ENCODE data around the gene RAD51AP1. TPM values are rescaled to one million over a fixed set of nuclear protein-coding genes. Genes with fewer than 3 reads are reported as not detected.

Gene RAD51AP1
- polyA plus RNA-seq, 1 of the 3 experiments (the other 2 are of a cell fraction), result 6.0 TPM

DNA sequence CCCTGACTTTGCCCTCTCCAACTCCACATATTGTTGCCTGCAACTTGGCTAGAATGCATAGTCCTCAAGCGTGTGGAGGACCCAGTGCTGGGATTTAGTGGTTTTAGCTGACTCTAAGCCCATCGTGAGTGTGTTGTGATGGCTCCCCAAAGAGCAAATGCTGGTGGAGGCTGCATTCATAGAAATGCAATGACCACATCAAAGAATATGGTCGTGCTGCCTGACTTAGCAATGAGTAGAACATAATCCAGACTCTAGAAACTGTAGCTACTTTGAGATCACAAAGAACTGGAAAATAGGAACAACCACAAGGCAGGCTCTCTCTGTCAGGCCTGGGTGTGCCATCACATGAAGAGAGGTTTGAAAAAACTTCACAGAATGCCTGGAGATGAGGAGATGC, 24.6 kb downstream of the RAD51AP1 start (continued):
- TF ChIP-seq, protein P1, sequence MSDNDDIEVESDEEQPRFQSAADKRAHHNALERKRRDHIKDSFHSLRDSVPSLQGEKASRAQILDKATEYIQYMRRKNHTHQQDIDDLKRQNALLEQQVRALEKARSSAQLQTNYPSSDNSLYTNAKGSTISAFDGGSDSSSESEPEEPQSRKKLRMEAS (IDR thresholded peaks at IDR 0.05; ENCODE audit: low read depth), result no peak

DNA sequence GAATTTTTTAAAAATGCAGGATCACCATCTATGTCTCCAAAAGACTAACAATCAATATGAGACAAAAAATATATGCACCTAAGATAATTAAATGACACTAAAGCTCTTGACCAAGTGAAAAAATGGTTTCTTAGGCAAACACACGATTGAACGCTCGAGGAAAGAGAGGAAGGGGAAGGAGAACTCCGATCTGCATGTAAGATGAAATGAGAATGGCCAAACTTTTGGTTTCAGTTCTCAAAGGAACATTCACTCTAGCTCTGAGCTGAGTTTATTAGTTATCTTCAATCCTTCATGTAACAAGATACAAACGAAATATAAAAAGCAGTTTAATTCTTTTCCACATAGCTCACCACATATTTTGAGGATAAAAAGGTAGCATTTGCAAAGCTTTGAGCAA, 26.1 kb downstream of the RAD51AP1 start:
- H3K4me2 ChIP-seq, result no peak overlapping the region
- H3K27me3 ChIP-seq (ENCODE audit: insufficient read depth), result no peaks in the 10 kb centered on the region
- no peaks in the 10 kb centered on the region for H3F3A ChIP-seq (replicated peaks; ENCODE audit: insufficient read depth)
- no peaks in the 10 kb centered on the region for H4K20me1 ChIP-seq (ENCODE audit: insufficient read depth)
- H3K4me1 ChIP-seq (ENCODE audit: control insufficient read depth in 1 of 2, insufficient read depth in 2 of 2, low read depth in 1 of 2, low read length in 1 of 2), result peaks cover 0 to 2% of the 10 kb centered on the region in 2 experiments; a peak in 1 of 4 replicates
- TF ChIP-seq SIN3A (IDR thresholded peaks at IDR 0.05; ENCODE audit: borderline replicate concordance, low read depth, low read length), result no peak
- TF ChIP-seq, protein P2, sequence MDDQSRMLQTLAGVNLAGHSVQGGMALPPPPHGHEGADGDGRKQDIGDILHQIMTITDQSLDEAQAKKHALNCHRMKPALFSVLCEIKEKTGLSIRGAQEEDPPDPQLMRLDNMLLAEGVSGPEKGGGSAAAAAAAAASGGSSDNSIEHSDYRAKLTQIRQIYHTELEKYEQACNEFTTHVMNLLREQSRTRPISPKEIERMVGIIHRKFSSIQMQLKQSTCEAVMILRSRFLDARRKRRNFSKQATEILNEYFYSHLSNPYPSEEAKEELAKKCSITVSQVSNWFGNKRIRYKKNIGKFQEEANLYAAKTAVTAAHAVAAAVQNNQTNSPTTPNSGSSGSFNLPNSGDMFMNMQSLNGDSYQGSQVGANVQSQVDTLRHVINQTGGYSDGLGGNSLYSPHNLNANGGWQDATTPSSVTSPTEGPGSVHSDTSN (IDR thresholded peaks at IDR 0.05), result no peak
- WGBS (ENCODE audit: low lambda C conversion rate), result 70% methylated on average over 5 of the region's 5 CpGs
- no peaks in the 10 kb centered on the region for H3K9me2 ChIP-seq
- H3K36me3 ChIP-seq (replicated peaks in 1 of 2; ENCODE audit: control insufficient read depth in 1 of 2, insufficient read depth in 2 of 2, low read length in 1 of 2), result no peaks in the 10 kb centered on the region
- no peak overlapping the region for H3K27ac ChIP-seq (ENCODE audit: low read depth in 2 of 2, low read length in 1 of 2)
- DNase-seq, result no peak
- no peak overlapping the region for H3K4me3 ChIP-seq (ENCODE audit: low read depth in 2 of 2, low read length in 1 of 2)
- no peak overlapping the region for H2AFZ ChIP-seq (ENCODE audit: low read depth)
- no peaks in the 10 kb centered on the region for H3K9me3 ChIP-seq
- no peak overlapping the region for H3K9ac ChIP-seq
- no peaks in the 10 kb centered on the region for H3K79me2 ChIP-seq (ENCODE audit: insufficient read depth)
- POLR2A ChIA-PET, result no interaction called here
- CTCF ChIA-PET, result no interaction called here

DNA sequence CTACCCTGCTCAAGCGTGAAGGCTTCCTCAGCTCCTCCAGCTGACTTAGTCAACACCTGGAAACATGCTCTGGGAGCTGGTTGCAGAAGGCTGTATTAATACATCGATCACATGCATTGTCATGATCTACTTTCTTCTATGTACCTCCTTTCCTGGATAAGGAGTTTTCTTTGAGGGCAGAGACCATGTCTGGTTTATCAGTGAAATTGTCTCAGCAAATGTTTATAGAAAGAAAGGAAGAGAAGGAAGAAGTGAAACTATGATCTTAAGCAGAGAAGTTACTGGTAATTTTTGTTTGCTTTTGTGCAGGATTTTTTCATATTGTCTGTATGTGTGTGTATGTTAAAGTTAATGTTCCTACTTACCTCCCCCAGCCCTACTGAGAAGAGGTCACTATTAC, 27.8 kb downstream of the RAD51AP1 start:
- Histone ChIP-seq H3K27ac (ENCODE audit: low read depth in 2 of 2, low read length in 1 of 2) (no peak overlapping the region), H3K9me2 (no peaks in the 10 kb centered on the region), H3K79me2 (ENCODE audit: insufficient read depth) (no peaks in the 10 kb centered on the region), H3K4me1 (ENCODE audit: control insufficient read depth in 1 of 2, insufficient read depth in 2 of 2, low read depth in 1 of 2, low read length in 1 of 2) (peaks cover 0 to 2% of the 10 kb centered on the region in 2 experiments; a peak in 1 of 4 replicates), H3F3A (replicated peaks; ENCODE audit: insufficient read depth) (no peaks in the 10 kb centered on the region), H3K4me2 (no peak overlapping the region), H2AFZ (ENCODE audit: low read depth) (no peak overlapping the region), H3K27me3 (ENCODE audit: insufficient read depth) (no peaks in the 10 kb centered on the region), H3K4me3 (ENCODE audit: low read depth in 2 of 2, low read length in 1 of 2) (no peak overlapping the region), H4K20me1 (ENCODE audit: insufficient read depth) (no peaks in the 10 kb centered on the region), H3K9ac (no peak overlapping the region), H3K9me3 (no peaks in the 10 kb centered on the region), H3K36me3 (replicated peaks in 1 of 2; ENCODE audit: control insufficient read depth in 1 of 2, insufficient read depth in 2 of 2, low read length in 1 of 2) (no peaks in the 10 kb centered on the region)
- POLR2A ChIA-PET, result no interaction called here
- no peak for DNase-seq
- CTCF ChIA-PET, result interaction anchor here (0.6 kb wide), 1 partner anchor 14 kb away, joined by 3 read pairs; no protein-coding TSS in a partner anchor
- WGBS (ENCODE audit: low lambda C conversion rate), result 65% methylated on average over 2 of the region's 2 CpGs
- TF ChIP-seq GABPA (IDR thresholded peaks at IDR 0.05; ENCODE audit: low read depth), result no peak
- TF ChIP-seq, protein P3, sequence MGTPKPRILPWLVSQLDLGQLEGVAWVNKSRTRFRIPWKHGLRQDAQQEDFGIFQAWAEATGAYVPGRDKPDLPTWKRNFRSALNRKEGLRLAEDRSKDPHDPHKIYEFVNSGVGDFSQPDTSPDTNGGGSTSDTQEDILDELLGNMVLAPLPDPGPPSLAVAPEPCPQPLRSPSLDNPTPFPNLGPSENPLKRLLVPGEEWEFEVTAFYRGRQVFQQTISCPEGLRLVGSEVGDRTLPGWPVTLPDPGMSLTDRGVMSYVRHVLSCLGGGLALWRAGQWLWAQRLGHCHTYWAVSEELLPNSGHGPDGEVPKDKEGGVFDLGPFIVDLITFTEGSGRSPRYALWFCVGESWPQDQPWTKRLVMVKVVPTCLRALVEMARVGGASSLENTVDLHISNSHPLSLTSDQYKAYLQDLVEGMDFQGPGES (IDR thresholded peaks at IDR 0.05; ENCODE audit: low read depth, low read length), result no peak
- TF ChIP-seq, protein P4, sequence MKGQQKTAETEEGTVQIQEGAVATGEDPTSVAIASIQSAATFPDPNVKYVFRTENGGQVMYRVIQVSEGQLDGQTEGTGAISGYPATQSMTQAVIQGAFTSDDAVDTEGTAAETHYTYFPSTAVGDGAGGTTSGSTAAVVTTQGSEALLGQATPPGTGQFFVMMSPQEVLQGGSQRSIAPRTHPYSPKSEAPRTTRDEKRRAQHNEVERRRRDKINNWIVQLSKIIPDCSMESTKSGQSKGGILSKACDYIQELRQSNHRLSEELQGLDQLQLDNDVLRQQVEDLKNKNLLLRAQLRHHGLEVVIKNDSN (IDR thresholded peaks at IDR 0.05; ENCODE audit: borderline replicate concordance, low read depth), result no peak
- no peak for TF ChIP-seq FOSL2 (IDR thresholded peaks at IDR 0.05; ENCODE audit: borderline replicate concordance, low read depth)
- TF ChIP-seq MEF2A (IDR thresholded peaks at IDR 0.05; ENCODE audit: borderline replicate concordance, low read depth), result no peak
- no peak for TF ChIP-seq JUND (IDR thresholded peaks at IDR 0.05)
- TF ChIP-seq TCF12 (IDR thresholded peaks at IDR 0.05), result no peak

All from SK-N-SH (cell line).